ENCODE results near the gene CCNE1. TPM values are rescaled to one million over a fixed set of nuclear protein-coding genes. Genes with fewer than 3 reads are reported as not detected.

Gene CCNE1
- total RNA-seq, 1 donor from 2014 or later = 13.5 TPM

- Mint-ChIP-seq H3K36me3 (no peaks in the 10 kb centered on the region), H3K4me1 (ENCODE audit: unreplicated experiment) (peaks cover 12% of the 10 kb centered on the region), H3K9me3 (no peaks in the 10 kb centered on the region), H3K4me3 (no peak overlapping the region), H3K27me3 (peaks cover 2% of the 10 kb centered on the region), H3K27ac (no peak overlapping the region)
- no peak for DNase-seq (ENCODE audit: extremely low spot score, unreplicated experiment)
- no peak for TF ChIP-seq CTCF (conservative IDR thresholded peaks at IDR 0.05)
Observed at GRCh38 chr19:29806098-29806866, 5.5 kb upstream of the CCNE1 start.

- peaks cover 2% of the 10 kb centered on the region for H3K27me3 Mint-ChIP-seq
- H3K9me3 Mint-ChIP-seq = no peaks in the 10 kb centered on the region
Observed at GRCh38 chr19:29807178-29807577, 4.6 kb upstream of the CCNE1 start.

GRCh38 chr19:29807870-29808405 lies 3.9 kb upstream of the CCNE1 start:
- no peak for DNase-seq (ENCODE audit: extremely low spot score, unreplicated experiment)
- Mint-ChIP-seq H3K36me3 (no peaks in the 10 kb centered on the region), H3K27ac (no peak overlapping the region), H3K4me1 (ENCODE audit: unreplicated experiment) (peaks cover 12% of the 10 kb centered on the region), H3K4me3 (no peak overlapping the region), H3K9me3 (no peaks in the 10 kb centered on the region), H3K27me3 (peaks cover 2% of the 10 kb centered on the region)
- no peak for TF ChIP-seq CTCF (conservative IDR thresholded peaks at IDR 0.05)

More at GRCh38 chr19:29807178-29807577, 4.6 kb upstream of the CCNE1 start:
- no peak overlapping the region for H3K27ac Mint-ChIP-seq
- DNase-seq (ENCODE audit: extremely low spot score, unreplicated experiment) = no peak
- peaks cover 12% of the 10 kb centered on the region for H3K4me1 Mint-ChIP-seq (ENCODE audit: unreplicated experiment)
- H3K4me3 Mint-ChIP-seq = no peak overlapping the region
- H3K36me3 Mint-ChIP-seq = no peaks in the 10 kb centered on the region
- TF ChIP-seq CTCF (conservative IDR thresholded peaks at IDR 0.05) = no peak

GRCh38 chr19:29809795-29810503 lies 1.8 kb upstream of the CCNE1 start:
- Mint-ChIP-seq H3K4me3 (peak overlapping the region; percentile 87), H3K4me1 (ENCODE audit: unreplicated experiment) (peaks cover 13% of the 10 kb centered on the region)
- no peak for DNase-seq (ENCODE audit: extremely low spot score, unreplicated experiment)

GRCh38 chr19:29810504-29810871 lies 1.3 kb upstream of the CCNE1 start:
- peaks cover 3% of the 10 kb centered on the region for H3K36me3 Mint-ChIP-seq
- H3K27me3 Mint-ChIP-seq = peaks cover 6% of the 10 kb centered on the region
- peaks cover 13% of the 10 kb centered on the region for H3K4me1 Mint-ChIP-seq (ENCODE audit: unreplicated experiment)
- H3K9me3 Mint-ChIP-seq = no peaks in the 10 kb centered on the region
- H3K4me3 Mint-ChIP-seq = peak overlapping the region; percentile 87
- DNase-seq (ENCODE audit: extremely low spot score, unreplicated experiment) = no peak
- TF ChIP-seq CTCF (conservative IDR thresholded peaks at IDR 0.05) = no peak
- peak overlapping the region; percentile 90 for H3K27ac Mint-ChIP-seq

More at GRCh38 chr19:29809795-29810503, 1.8 kb upstream of the CCNE1 start:
- Mint-ChIP-seq H3K9me3 (no peaks in the 10 kb centered on the region), H3K36me3 (peaks cover 3% of the 10 kb centered on the region), H3K27me3 (peaks cover 6% of the 10 kb centered on the region), H3K27ac (peak overlapping the region; percentile 90)
- TF ChIP-seq CTCF (conservative IDR thresholded peaks at IDR 0.05) = no peak

All from type B pancreatic cell (in vitro differentiated cells).